Measurements from ENCODE around the gene MIPOL1. TPM values are rescaled to one million over a fixed set of nuclear protein-coding genes. Genes with fewer than 3 reads are reported as not detected.
"Not testable (repeated sequence)": the region's sequence is repeated elsewhere in the genome, so short reads cannot be mapped to it uniquely, and the experiment has no call there.

MIPOL1 gene
- total RNA-seq, 1 donor from 2014 or later = 14.6 TPM

GRCh38 chr14:37234222-37234621, 36.5 kb downstream of the MIPOL1 start:
- Mint-ChIP-seq H3K27me3 (ENCODE audit: unreplicated experiment) (no peaks in the 10 kb centered on the region), H3K36me3 (ENCODE audit: unreplicated experiment) (no peaks in the 10 kb centered on the region), H3K4me1 (ENCODE audit: unreplicated experiment) (no peaks in the 10 kb centered on the region), H3K27ac (ENCODE audit: unreplicated experiment) (no peak overlapping the region), H3K4me3 (ENCODE audit: unreplicated experiment) (no peak overlapping the region), H3K9me3 (ENCODE audit: unreplicated experiment) (no peaks in the 10 kb centered on the region)
- TF ChIP-seq CTCF (IDR thresholded peaks at IDR 0.05) = no peak
- no peak for DNase-seq (ENCODE audit: extremely low spot score, unreplicated experiment)

- not testable (repeated sequence) for H3K4me1 Mint-ChIP-seq (ENCODE audit: unreplicated experiment); H3K27me3 Mint-ChIP-seq (ENCODE audit: unreplicated experiment); H3K36me3 Mint-ChIP-seq (ENCODE audit: unreplicated experiment); H3K4me3 Mint-ChIP-seq (ENCODE audit: unreplicated experiment); H3K9me3 Mint-ChIP-seq (ENCODE audit: unreplicated experiment); H3K27ac Mint-ChIP-seq (ENCODE audit: unreplicated experiment); DNase-seq (ENCODE audit: extremely low spot score, unreplicated experiment)
These were observed 38.3 kb downstream of the MIPOL1 start for GRCh38 chr14:37236044-37236443.

- H3K9me3 Mint-ChIP-seq (ENCODE audit: unreplicated experiment) = no peaks in the 10 kb centered on the region
- H3K4me3 Mint-ChIP-seq (ENCODE audit: unreplicated experiment) = no peak overlapping the region
- H3K36me3 Mint-ChIP-seq (ENCODE audit: unreplicated experiment) = no peaks in the 10 kb centered on the region
- DNase-seq (ENCODE audit: extremely low spot score, unreplicated experiment) = no peak
- H3K27ac Mint-ChIP-seq (ENCODE audit: unreplicated experiment) = no peak overlapping the region
- H3K27me3 Mint-ChIP-seq (ENCODE audit: unreplicated experiment) = no peaks in the 10 kb centered on the region
- no peaks in the 10 kb centered on the region for H3K4me1 Mint-ChIP-seq (ENCODE audit: unreplicated experiment)
- TF ChIP-seq CTCF (IDR thresholded peaks at IDR 0.05) = no peak
These were observed 39.4 kb downstream of the MIPOL1 start for GRCh38 chr14:37237094-37237493.

- Mint-ChIP-seq H3K4me1 (ENCODE audit: unreplicated experiment) (no peaks in the 10 kb centered on the region), H3K4me3 (ENCODE audit: unreplicated experiment) (no peak overlapping the region), H3K9me3 (ENCODE audit: unreplicated experiment) (no peaks in the 10 kb centered on the region), H3K36me3 (ENCODE audit: unreplicated experiment) (no peaks in the 10 kb centered on the region), H3K27ac (ENCODE audit: unreplicated experiment) (no peak overlapping the region), H3K27me3 (ENCODE audit: unreplicated experiment) (no peaks in the 10 kb centered on the region)
- no peak for TF ChIP-seq CTCF (IDR thresholded peaks at IDR 0.05)
- no peak for DNase-seq (ENCODE audit: extremely low spot score, unreplicated experiment)
These were observed 40.0 kb downstream of the MIPOL1 start for GRCh38 chr14:37237735-37238200.

- Mint-ChIP-seq H3K27ac (ENCODE audit: unreplicated experiment) (no peak overlapping the region), H3K4me1 (ENCODE audit: unreplicated experiment) (peaks cover 1% of the 10 kb centered on the region), H3K4me3 (ENCODE audit: unreplicated experiment) (no peak overlapping the region), H3K36me3 (ENCODE audit: unreplicated experiment) (no peaks in the 10 kb centered on the region), H3K27me3 (ENCODE audit: unreplicated experiment) (no peaks in the 10 kb centered on the region), H3K9me3 (ENCODE audit: unreplicated experiment) (no peaks in the 10 kb centered on the region)
- no peak for TF ChIP-seq CTCF (IDR thresholded peaks at IDR 0.05)
- no peak for DNase-seq (ENCODE audit: extremely low spot score, unreplicated experiment)
These were observed 43.5 kb downstream of the MIPOL1 start for GRCh38 chr14:37241198-37241597.

GRCh38 chr14:37246427-37246829, 48.7 kb downstream of the MIPOL1 start:
- Mint-ChIP-seq H3K27me3 (ENCODE audit: unreplicated experiment) (no peaks in the 10 kb centered on the region), H3K27ac (ENCODE audit: unreplicated experiment) (no peak overlapping the region), H3K4me3 (ENCODE audit: unreplicated experiment) (no peak overlapping the region), H3K4me1 (ENCODE audit: unreplicated experiment) (peaks cover 1% of the 10 kb centered on the region), H3K36me3 (ENCODE audit: unreplicated experiment) (no peaks in the 10 kb centered on the region), H3K9me3 (ENCODE audit: unreplicated experiment) (no peaks in the 10 kb centered on the region)
- TF ChIP-seq CTCF (IDR thresholded peaks at IDR 0.05) = peak; percentile 84
- DNase-seq (ENCODE audit: extremely low spot score, unreplicated experiment) = no peak

All from osteocyte (in vitro differentiated cells).